DOHH2 (cell line): ENCODE data around the gene PRKCE.

ENCODE experiments used
- H3F3A ChIP-seq: fragments of 200-600 bp; sonication (generic), shearing (Covaris generic); 2 replicates; pipeline ENCODE4 v1.6.0; 2016; ENCODE audit warnings: antibody characterized with exemption, mild to moderate bottlenecking; ENCODE audit not compliant: control insufficient read depth, insufficient read depth
- H3K27ac ChIP-seq: fragments of 200-600 bp; sonication (generic); 2 replicates; pipeline ENCODE4 v1.5.1; 2014; ENCODE audit warnings: low read depth, mild to moderate bottlenecking, low read length, moderate library complexity
- H3K27me3 ChIP-seq: fragments of 200-600 bp; sonication (generic); 2 replicates; pipeline ENCODE4 v1.6.1; 2014; ENCODE audit warnings: mild to moderate bottlenecking, low read length, mixed read lengths; ENCODE audit not compliant: control insufficient read depth
- H3K36me3 ChIP-seq: fragments of 200-600 bp; sonication (generic); 2 replicates; pipeline ENCODE4 v1.6.1; 2014; ENCODE audit warnings: mild to moderate bottlenecking, low read length, moderate library complexity, mixed read lengths; ENCODE audit not compliant: control insufficient read depth
- H3K4me1 ChIP-seq: fragments of 200-600 bp; sonication (generic); 2 replicates; pipeline ENCODE4 v1.6.1; 2014; ENCODE audit warnings: mild to moderate bottlenecking, low read length, mixed read lengths; ENCODE audit not compliant: control insufficient read depth
- H3K4me2 ChIP-seq: fragments of 200-600 bp; sonication (generic); 2 replicates; pipeline ENCODE4 v1.6.0; 2014; ENCODE audit warnings: mild to moderate bottlenecking, low read length, moderate library complexity
- H3K4me3 ChIP-seq: fragments of 200-600 bp; sonication (generic); 2 replicates; pipeline ENCODE4 v1.5.1; 2014; ENCODE audit warnings: mild to moderate bottlenecking, low read length, mixed read lengths
- H3K79me2 ChIP-seq: fragments of 200-600 bp; sonication (generic); 2 replicates; pipeline ENCODE4 v1.6.1; 2014; ENCODE audit warnings: mild to moderate bottlenecking, low read length, mixed read lengths; ENCODE audit not compliant: control insufficient read depth
- H3K9me2 ChIP-seq: fragments of 200-600 bp; sonication (generic); replicated peaks from 2 replicates; pipeline ENCODE4 v1.6.1; 2014; ENCODE audit warnings: mild to moderate bottlenecking, low read length, mixed read lengths; ENCODE audit not compliant: control insufficient read depth
- H3K9me3 ChIP-seq: fragments of 200-600 bp; sonication (generic); 2 replicates; pipeline ENCODE4 v1.6.1; 2014; ENCODE audit warnings: antibody characterized with exemption, low read length, mixed read lengths; ENCODE audit not compliant: control insufficient read depth, insufficient read depth
- H4K20me1 ChIP-seq: fragments of 200-600 bp; sonication (generic); 2 replicates; pipeline ENCODE4 v1.6.0; 2014; ENCODE audit warnings: low read depth, mild to moderate bottlenecking, antibody characterized with exemption, low read length, moderate library complexity; ENCODE audit not compliant: control insufficient read depth, insufficient read depth
- EZH2phosphoT487 ChIP-seq: fragments of 200-600 bp; sonication (generic); IDR thresholded peaks from 2 replicates; pipeline ENCODE4 v1.6.1; 2017; ENCODE audit warnings: borderline replicate concordance, mild to moderate bottlenecking, antibody characterized with exemption, low read length, moderate library complexity, mixed read lengths
- TF ChIP-seq, protein P1 (sequence below): fragments of 200-600 bp; sonication (generic); IDR thresholded peaks from one replicate; pipeline ENCODE4 v1.5.1; 2014; ENCODE audit warnings: antibody characterized with exemption, mild to moderate bottlenecking, low read depth, low read length; ENCODE audit not compliant: poor library complexity, severe bottlenecking

Gene PRKCE

GRCh38 chr2:45698554-45698953 is 47.1 kb downstream of the PRKCE start:
- H3K4me3 ChIP-seq: no peak overlapping the region
- H3K36me3 ChIP-seq: no peaks in the 10 kb centered on the region
- H3K27me3 ChIP-seq: no peaks in the 10 kb centered on the region
- no peaks in the 10 kb centered on the region for H3K79me2 ChIP-seq
- no peak for TF ChIP-seq EZH2phosphoT487
- TF ChIP-seq, protein P1, sequence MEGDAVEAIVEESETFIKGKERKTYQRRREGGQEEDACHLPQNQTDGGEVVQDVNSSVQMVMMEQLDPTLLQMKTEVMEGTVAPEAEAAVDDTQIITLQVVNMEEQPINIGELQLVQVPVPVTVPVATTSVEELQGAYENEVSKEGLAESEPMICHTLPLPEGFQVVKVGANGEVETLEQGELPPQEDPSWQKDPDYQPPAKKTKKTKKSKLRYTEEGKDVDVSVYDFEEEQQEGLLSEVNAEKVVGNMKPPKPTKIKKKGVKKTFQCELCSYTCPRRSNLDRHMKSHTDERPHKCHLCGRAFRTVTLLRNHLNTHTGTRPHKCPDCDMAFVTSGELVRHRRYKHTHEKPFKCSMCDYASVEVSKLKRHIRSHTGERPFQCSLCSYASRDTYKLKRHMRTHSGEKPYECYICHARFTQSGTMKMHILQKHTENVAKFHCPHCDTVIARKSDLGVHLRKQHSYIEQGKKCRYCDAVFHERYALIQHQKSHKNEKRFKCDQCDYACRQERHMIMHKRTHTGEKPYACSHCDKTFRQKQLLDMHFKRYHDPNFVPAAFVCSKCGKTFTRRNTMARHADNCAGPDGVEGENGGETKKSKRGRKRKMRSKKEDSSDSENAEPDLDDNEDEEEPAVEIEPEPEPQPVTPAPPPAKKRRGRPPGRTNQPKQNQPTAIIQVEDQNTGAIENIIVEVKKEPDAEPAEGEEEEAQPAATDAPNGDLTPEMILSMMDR: no peak
- H3K9me2 ChIP-seq: no peaks in the 10 kb centered on the region
- no peak overlapping the region for H3K27ac ChIP-seq
- H3K9me3 ChIP-seq: no peaks in the 10 kb centered on the region
- 0 out of 2 replicates have a peak, but pooled peaks cover 4% of the 10 kb centered on the region for H4K20me1 ChIP-seq
- no peaks in the 10 kb centered on the region for H3F3A ChIP-seq
- peaks cover 54% of the 10 kb centered on the region for H3K4me1 ChIP-seq
- peak overlapping the region; percentile 4; the same call in 1 of the 2 replicates for H3K4me2 ChIP-seq

DNA sequence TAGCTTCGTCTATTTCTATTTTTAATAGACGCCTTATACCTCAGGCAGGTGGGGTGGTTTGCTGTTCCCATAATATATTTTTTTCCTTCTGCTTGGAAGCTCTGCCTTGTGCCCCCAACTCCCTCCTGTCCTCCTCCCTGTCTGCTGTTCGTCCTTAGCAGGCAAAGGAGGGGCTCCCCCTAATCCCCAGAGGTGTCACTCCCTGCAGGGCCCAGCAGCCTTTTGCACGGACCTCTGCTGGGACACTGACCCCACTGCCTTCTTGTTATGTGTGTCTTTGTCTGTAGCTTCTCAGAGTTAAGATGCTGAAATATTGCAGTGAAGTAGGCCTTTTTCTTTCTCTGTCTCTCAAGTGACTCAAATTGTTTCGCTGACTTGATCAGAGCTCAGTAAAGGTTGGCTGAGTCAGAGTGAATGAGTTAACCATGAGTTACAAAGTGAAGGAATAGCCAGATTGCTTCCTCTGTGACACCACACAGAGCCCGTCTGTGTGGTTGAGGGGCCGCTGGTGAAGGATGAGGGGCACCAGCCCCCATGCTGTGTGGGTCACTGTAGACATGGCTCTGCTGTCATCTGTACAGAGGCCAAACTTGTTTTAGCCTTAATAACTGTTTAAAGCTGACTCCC is 47.7 kb downstream of the PRKCE start:
- H3K9me2 ChIP-seq: no peaks in the 10 kb centered on the region
- H3K79me2 ChIP-seq: no peaks in the 10 kb centered on the region
- peaks cover 54% of the 10 kb centered on the region for H3K4me1 ChIP-seq
- H4K20me1 ChIP-seq: 0 out of 2 replicates have a peak, but pooled peaks cover 4% of the 10 kb centered on the region
- no peaks in the 10 kb centered on the region for H3K9me3 ChIP-seq
- no peaks in the 10 kb centered on the region for H3F3A ChIP-seq
- no peaks in the 10 kb centered on the region for H3K36me3 ChIP-seq
- H3K27ac ChIP-seq: no peak overlapping the region
- H3K4me3 ChIP-seq: no peak overlapping the region
- TF ChIP-seq EZH2phosphoT487: no peak
- TF ChIP-seq, protein P1: no peak
- no peaks in the 10 kb centered on the region for H3K27me3 ChIP-seq
- H3K4me2 ChIP-seq: peak overlapping the region; percentile 30; the same call in 1 of the 2 replicates

DNA sequence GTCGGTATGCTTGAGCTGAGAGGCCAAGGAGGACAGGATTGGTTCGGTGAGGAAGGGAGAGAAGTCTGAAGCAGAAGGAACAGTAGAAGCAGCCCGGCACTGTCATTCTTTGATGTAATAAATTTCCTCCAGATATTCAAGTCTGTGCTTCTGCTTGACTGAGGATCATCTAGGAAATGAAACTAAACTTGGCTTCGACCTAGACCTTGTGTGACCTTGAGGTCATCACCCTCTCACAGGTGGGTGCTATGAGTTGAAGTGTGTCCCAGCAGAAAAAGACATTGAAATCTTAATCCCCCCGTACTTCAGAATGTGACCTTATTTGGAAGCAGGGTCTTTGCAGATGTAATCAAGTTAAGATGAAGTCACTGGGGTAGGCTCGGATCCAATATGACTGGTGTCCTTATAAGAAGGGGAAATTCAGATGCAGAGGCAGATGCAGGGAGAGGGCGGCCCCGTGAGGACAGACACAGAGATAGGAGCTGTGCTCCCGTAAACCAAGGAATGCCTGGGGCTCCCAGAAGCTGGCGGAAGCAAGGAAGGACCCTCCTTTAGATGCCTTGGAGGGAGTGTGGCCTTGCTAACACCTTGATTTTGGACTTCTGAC is 49.0 kb downstream of the PRKCE start:
- H3K79me2 ChIP-seq: no peaks in the 10 kb centered on the region
- 0 out of 2 replicates have a peak, but pooled peaks cover 4% of the 10 kb centered on the region for H4K20me1 ChIP-seq
- H3K9me3 ChIP-seq: no peaks in the 10 kb centered on the region
- H3K4me2 ChIP-seq: peak overlapping the region; percentile 30
- no peak overlapping the region for H3K27ac ChIP-seq
- H3K4me1 ChIP-seq: peaks cover 50% of the 10 kb centered on the region
- H3K9me2 ChIP-seq: no peaks in the 10 kb centered on the region
- H3K36me3 ChIP-seq: no peaks in the 10 kb centered on the region
- peak overlapping the region; percentile 2; the same call in 1 of the 2 replicates for H3K4me3 ChIP-seq
- H3K27me3 ChIP-seq: no peaks in the 10 kb centered on the region
- no peak for TF ChIP-seq EZH2phosphoT487
- TF ChIP-seq, protein P1: peak; percentile 12
- no peaks in the 10 kb centered on the region for H3F3A ChIP-seq
